Activated naive CD8-positive, alpha-beta T cell treated with anti-CD3 and anti-CD28 coated beads for 36 hours (primary cell): ENCODE data around the gene FOXF1. TPM values are rescaled to one million over a fixed set of nuclear protein-coding genes. Genes with fewer than 3 reads are reported as not detected.

Experiments used
- DNase-seq: peaks from one replicate; pipeline ENCODE4 v3.0.0; 2021
- H3K27ac Mint-ChIP-seq: one replicate; pipeline ENCODE4 v1.8.0; 2022; ENCODE audit warnings: mild to moderate bottlenecking, moderate library complexity, mixed read lengths
- H3K27me3 Mint-ChIP-seq: one replicate; pipeline ENCODE4 v1.8.0; 2022; ENCODE audit warnings: mild to moderate bottlenecking, mixed read lengths
- H3K36me3 Mint-ChIP-seq: one replicate; pipeline ENCODE4 v1.8.0; 2021; ENCODE audit warnings: mild to moderate bottlenecking, mixed read lengths
- H3K4me1 Mint-ChIP-seq: one replicate; pipeline ENCODE4 v1.8.0; 2021; ENCODE audit warnings: mixed read lengths
- H3K4me3 Mint-ChIP-seq: one replicate; pipeline ENCODE4 v1.8.0; 2022; ENCODE audit warnings: mild to moderate bottlenecking, moderate library complexity, mixed read lengths
- H3K9me3 Mint-ChIP-seq: one replicate; pipeline ENCODE4 v1.8.0; 2022; ENCODE audit warnings: mixed read lengths
- total RNA-seq, 2 experiments: library from RNA; stranded (reverse); gene quantifications; one replicate each; pipeline ENCODE4 v1.2.3, GENCODE V29; 2021

Gene FOXF1
- total RNA-seq, 2 experiments from 2014 or later, result not detected

DNA sequence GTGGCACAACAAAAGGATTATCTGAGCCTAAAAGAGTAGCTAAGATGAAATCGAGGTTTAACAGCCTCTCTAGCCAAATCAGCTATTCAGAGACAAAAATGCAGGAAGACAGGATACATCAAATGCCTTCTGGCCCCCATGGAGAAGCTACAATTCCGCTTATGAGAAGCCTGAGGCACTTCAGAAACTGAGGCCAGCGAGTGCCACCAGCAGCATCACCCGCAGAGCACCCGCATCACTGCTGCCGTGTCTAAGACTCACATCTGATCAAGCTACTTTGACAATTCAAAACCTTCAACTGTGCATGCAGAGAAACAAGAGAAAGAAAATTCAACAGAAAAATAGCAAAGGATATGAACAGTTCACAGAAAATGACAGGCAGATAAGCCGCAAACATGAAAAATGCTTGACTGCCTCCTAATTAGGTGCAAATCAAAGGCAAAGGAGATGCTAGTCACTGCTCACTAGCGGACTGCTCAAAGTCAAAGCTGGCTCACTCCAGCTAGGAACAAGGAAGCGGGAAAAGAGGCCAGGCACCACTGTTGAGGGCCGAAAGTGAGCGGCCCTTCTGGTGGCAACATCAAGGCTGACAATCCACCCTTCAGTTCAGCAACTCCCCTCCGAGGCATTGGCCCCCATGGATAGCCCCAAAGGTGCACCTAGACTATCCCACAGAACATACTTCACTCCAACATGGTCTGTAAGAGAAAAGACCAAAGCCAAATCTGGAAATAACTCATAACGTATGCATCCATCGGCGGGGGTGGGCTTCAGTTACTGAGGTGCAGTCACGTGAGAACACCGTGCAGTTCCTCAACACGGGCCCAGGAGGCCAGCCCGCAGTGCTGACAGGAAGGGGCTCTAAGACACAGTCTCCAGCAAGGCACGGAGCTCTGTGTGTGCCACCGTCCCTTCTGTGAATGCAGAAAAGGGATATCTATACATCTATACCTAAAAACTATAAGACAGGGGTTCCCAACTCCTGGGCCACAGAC lies 32.7 kb downstream of the FOXF1 start:
- H3K36me3 Mint-ChIP-seq, result peaks cover 14% of the 10 kb centered on the region
- no peak for DNase-seq
- H3K9me3 Mint-ChIP-seq, result no peaks in the 10 kb centered on the region
- no peak overlapping the region for H3K4me3 Mint-ChIP-seq
- peaks cover 2% of the 10 kb centered on the region for H3K4me1 Mint-ChIP-seq
- H3K27me3 Mint-ChIP-seq, result no peaks in the 10 kb centered on the region
- no peak overlapping the region for H3K27ac Mint-ChIP-seq

DNA sequence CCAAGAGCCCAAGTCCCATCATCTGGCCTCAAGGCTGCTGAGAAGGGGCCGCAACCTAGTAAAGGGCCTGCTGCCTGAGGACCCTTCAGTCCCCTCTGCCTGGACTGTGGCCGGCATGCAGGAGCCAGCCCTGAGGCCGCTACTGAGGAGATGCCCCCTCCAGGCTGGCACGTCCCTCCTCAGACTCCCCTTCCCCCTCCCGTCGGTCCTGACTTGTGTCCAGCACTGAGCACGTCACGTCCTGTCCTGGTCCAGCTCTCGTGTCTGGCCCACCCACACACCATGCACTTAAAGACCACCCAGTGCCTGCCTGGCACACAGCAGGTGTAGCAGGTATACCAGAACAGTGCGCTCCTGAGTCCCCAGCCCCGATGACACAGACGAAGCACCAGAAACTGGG lies 35.2 kb downstream of the FOXF1 start:
- H3K36me3 Mint-ChIP-seq, result peaks cover 16% of the 10 kb centered on the region
- peaks cover 7% of the 10 kb centered on the region for H3K4me1 Mint-ChIP-seq
- H3K27ac Mint-ChIP-seq, result no peak overlapping the region
- no peak for DNase-seq
- no peak overlapping the region for H3K4me3 Mint-ChIP-seq
- no peaks in the 10 kb centered on the region for H3K27me3 Mint-ChIP-seq
- H3K9me3 Mint-ChIP-seq, result no peaks in the 10 kb centered on the region

DNA sequence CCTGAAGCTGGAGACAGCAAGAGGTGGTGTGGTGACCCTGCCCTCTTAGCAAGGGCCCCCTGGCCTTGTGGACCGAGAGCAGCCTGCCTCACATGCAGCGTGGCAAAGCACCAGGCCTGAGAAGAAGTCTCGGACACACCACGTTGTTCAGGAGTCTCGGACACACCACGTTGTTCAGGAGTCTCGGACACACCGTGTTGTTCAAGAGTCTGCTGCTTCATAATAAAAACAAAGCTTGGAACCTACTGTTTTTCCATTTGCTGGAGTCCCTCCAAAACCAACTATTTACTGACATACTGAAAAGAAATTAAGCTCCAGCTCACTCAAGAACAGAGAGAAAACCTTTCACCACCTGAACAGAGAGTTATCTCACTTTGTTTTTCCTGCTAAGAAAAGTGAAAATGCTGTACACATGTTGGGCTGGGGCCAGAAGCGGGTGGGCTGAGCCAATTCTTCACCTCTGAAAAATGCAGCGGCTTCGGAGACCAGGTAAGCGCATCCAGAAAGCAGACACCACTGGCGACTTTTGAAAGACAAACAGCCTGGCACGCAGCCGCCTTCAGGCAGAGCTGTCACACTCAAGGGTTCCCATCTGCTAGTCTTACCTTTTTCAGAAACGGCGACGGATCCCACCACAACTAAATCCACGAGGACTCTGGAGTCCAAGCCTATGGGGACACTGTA lies 35.8 kb downstream of the FOXF1 start:
- no peak for DNase-seq
- Mint-ChIP-seq H3K27ac (no peak overlapping the region), H3K36me3 (peaks cover 16% of the 10 kb centered on the region), H3K4me1 (peaks cover 7% of the 10 kb centered on the region), H3K4me3 (no peak overlapping the region), H3K9me3 (no peaks in the 10 kb centered on the region), H3K27me3 (no peaks in the 10 kb centered on the region)

DNA sequence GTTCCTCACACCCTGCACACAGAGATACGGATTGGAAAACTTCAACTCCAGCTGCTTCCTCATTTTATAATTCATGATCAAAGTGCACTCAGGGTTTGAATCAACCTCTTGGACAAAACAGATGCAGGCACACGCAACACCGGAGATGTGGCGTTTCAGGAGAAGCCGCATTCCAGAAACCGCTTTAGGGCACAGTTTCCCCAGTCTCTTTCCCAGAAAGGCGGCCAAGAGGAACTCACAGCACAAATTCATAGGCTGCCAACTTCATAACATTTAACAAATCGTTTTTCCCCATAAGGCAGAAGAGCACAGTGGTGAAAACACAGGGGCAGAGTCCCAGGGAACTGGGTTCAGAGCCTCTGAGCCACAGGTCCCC lies 36.3 kb downstream of the FOXF1 start:
- Mint-ChIP-seq H3K36me3 (peaks cover 15% of the 10 kb centered on the region), H3K27me3 (no peaks in the 10 kb centered on the region), H3K27ac (no peak overlapping the region), H3K4me1 (peaks cover 7% of the 10 kb centered on the region), H3K4me3 (no peak overlapping the region), H3K9me3 (no peaks in the 10 kb centered on the region)
- no peak for DNase-seq

DNA sequence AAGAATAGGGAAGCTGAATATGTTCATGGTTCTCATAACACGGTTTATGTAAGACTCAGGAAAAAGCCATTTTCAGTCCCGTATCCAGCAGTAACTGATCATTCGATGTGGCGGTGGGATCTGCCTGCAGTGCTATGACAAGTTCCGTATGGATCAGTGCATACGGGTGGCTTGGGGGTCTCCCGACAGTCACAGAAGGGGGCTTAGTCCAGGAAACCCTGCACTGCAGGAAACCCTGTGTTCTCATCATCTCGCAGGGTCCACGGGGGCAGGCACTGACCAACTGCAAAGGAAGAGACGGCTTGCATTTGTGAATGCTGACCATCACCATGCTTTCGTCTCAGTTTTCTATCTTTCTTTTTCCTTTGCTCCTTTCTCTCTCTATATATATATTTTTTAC lies 37.0 kb downstream of the FOXF1 start:
- no peak for DNase-seq
- H3K27me3 Mint-ChIP-seq, result no peaks in the 10 kb centered on the region
- H3K36me3 Mint-ChIP-seq, result peaks cover 15% of the 10 kb centered on the region
- H3K4me3 Mint-ChIP-seq, result no peak overlapping the region
- peaks cover 7% of the 10 kb centered on the region for H3K4me1 Mint-ChIP-seq
- H3K27ac Mint-ChIP-seq, result no peak overlapping the region
- no peaks in the 10 kb centered on the region for H3K9me3 Mint-ChIP-seq

DNA sequence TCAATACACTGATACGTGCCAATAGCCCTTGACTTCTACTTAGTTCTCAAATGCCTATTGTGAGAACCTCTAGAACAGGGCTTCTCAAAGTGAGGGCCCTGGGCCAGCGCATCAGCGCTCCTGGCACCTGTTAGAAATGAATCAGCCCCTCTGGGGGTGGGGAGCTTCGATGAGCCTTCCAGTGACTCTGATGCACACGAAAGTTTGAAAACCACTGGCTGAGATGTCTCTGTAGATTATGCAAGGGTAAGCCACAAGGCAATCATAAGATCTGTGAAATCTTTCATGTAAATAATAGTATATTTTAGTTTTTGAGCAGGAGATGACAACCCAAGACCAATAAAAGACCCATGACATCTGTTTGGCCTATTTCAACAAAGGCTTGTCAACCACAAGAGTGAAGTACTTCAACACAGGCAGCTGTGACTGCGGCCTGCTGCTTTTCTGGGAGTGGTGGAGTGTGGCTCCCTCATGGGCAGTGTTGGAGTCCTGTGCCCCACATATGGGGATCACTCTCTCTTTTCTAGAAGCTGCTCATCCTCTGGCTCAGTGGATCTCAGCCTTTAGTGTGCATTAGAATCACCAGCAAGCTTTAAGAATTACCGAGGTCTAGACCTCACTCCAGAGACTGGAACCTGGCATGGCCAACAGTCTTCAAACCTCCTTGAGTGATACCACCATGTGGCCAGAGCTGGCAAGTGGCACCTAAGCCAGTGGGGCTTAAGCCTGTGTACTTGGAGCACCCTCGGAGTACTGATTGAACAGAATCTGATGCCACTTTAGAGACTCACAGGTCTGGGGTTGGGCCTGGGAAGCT lies 39.0 kb downstream of the FOXF1 start:
- peaks cover 25% of the 10 kb centered on the region for H3K36me3 Mint-ChIP-seq
- no peak overlapping the region for H3K27ac Mint-ChIP-seq
- H3K4me1 Mint-ChIP-seq, result peaks cover 17% of the 10 kb centered on the region
- H3K27me3 Mint-ChIP-seq, result no peaks in the 10 kb centered on the region
- H3K9me3 Mint-ChIP-seq, result no peaks in the 10 kb centered on the region
- DNase-seq, result no peak
- no peak overlapping the region for H3K4me3 Mint-ChIP-seq

DNA sequence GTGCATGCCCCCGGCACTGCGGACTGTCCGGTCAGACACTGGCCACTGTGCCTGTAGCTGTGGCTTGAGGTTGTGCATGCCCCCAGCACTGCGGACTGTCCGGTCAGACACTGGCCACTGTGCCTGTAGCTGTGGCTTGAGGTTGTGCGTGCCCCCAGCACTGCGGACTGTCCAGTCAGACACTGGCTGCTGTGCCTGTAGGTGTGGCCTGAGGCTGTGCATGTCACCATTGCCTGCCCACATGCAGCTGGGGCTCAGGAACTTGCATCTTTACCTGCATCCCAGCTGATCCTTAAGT lies 39.5 kb downstream of the FOXF1 start:
- no peak overlapping the region for H3K4me3 Mint-ChIP-seq
- H3K4me1 Mint-ChIP-seq, result peaks cover 15% of the 10 kb centered on the region
- H3K27me3 Mint-ChIP-seq, result no peaks in the 10 kb centered on the region
- H3K9me3 Mint-ChIP-seq, result no peaks in the 10 kb centered on the region
- peaks cover 22% of the 10 kb centered on the region for H3K36me3 Mint-ChIP-seq
- H3K27ac Mint-ChIP-seq, result no peak overlapping the region
- no peak for DNase-seq

DNA sequence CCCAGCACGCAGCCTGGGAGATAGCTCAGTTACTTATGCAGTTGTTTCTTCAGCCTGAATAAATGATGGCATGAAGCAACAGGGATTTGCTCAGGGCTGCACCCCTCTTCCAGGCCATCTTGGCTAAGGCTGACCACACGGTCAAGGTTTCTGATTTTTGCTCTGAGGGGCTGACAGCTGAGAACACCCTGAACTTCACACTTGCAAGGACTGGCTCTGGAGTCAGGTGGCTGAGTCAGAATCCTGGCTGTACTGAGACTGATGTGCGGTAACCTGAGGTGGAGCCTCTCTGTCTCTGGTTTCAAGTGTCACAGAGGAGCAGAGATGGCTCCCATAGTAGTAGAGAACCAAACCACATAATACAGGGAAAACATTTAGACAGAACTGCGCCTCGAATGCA lies 40.0 kb downstream of the FOXF1 start:
- H3K9me3 Mint-ChIP-seq, result no peaks in the 10 kb centered on the region

DNA sequence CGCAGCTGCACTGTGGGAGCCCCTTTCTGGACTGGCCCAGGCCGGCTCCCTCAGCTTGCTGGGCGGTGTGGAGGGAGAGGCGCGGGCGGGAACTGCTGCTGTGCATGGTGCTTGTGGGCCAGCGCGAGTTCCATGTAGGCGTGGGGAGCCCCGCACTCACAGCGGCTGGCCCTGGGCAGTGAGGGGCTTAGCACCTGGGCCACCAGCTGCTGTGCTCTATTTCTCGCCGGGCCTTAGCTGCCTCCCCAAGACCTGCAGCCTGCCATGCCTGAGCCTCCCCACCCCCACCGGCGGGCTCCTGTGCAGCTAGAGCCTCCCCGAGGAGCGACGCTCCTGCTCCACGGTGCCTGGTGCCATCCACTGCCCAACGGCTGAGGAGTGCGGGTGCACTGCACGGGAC lies 43.0 kb downstream of the FOXF1 start:
- H3K4me3 Mint-ChIP-seq, result no peak overlapping the region
- no peak overlapping the region for H3K27ac Mint-ChIP-seq
- H3K36me3 Mint-ChIP-seq, result peaks cover 19% of the 10 kb centered on the region
- no peak for DNase-seq
- peaks cover 19% of the 10 kb centered on the region for H3K4me1 Mint-ChIP-seq
- H3K9me3 Mint-ChIP-seq, result no peaks in the 10 kb centered on the region
- peaks cover 8% of the 10 kb centered on the region for H3K27me3 Mint-ChIP-seq

More for the DNA sequence above, 40.0 kb downstream of the FOXF1 start:
- H3K36me3 Mint-ChIP-seq, result peaks cover 21% of the 10 kb centered on the region
- no peaks in the 10 kb centered on the region for H3K27me3 Mint-ChIP-seq
- no peak overlapping the region for H3K4me3 Mint-ChIP-seq
- H3K27ac Mint-ChIP-seq, result no peak overlapping the region
- H3K4me1 Mint-ChIP-seq, result peaks cover 15% of the 10 kb centered on the region
- no peak for DNase-seq

DNA sequence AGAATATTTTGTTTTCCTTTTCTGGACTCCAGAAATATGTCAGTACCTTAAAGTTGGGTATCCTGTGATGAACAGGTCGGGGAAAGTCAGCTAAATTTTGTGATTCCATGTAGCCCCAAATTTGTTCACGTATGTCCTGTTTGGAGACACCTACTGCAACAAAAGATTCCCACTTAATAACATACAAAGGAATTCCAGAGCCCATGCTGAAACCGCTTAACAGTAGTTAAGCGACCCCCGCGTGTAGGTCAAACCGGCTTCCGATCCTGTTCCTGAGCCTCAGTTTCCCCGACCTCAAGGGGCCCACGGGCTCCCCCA lies 44.2 kb downstream of the FOXF1 start:
- H3K9me3 Mint-ChIP-seq, result no peaks in the 10 kb centered on the region
- peaks cover 19% of the 10 kb centered on the region for H3K36me3 Mint-ChIP-seq
- peaks cover 17% of the 10 kb centered on the region for H3K4me1 Mint-ChIP-seq
- DNase-seq, result no peak
- H3K27me3 Mint-ChIP-seq, result peaks cover 12% of the 10 kb centered on the region
- H3K4me3 Mint-ChIP-seq, result peak overlapping the region; percentile 94
- peak overlapping the region; percentile 94 for H3K27ac Mint-ChIP-seq

DNA sequence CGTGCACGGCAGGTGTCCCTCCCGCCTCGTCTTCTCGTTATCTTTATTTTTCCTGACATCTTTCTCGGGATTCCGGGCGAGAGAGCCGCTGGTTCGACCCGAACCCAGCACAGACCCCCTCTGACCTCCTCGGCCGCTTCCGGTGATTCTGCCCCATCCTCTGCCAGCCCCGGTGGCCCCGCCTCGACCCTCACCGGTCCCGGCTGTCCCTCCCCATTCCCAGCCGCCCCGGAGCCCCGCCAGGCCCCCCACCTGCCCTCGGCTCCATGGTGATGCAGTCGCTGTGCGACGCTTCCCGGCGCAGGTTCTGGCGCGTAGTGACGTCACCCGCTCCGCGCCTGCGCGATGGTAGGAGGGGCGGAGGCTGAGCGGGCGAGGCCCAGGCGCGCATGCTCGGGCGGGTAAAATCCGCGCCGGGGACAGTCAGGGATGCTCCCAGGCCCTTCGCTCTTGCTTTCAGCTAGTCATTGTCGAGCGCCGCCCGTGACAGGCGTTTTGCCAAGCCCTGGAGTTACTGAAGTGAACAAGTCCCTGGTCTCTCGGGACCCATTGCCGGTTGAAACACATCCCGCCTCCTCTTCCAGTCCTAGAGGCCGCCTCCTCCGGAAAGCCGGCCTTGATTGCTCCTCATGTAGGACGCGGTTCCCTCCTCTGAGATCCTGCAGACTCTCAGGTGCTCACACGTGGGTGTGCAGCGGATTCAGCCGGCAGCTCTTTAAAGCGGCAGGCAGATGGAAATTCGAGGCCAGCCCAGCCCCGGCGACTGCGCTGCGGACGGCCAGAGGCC lies 44.8 kb downstream of the FOXF1 start, which contains the start of gene MTHFSD:
Gene MTHFSD (minus strand): TSS at position 319 of the 787 bp plus-strand sequence. CDS start 51 bp downstream, at position 268.
- peak; percentile 96 for DNase-seq
- Mint-ChIP-seq H3K9me3 (no peaks in the 10 kb centered on the region), H3K27ac (peak within 1 kb of the TSS; percentile 94), H3K27me3 (peaks cover 16% of the 10 kb centered on the region), H3K4me1 (peaks cover 17% of the 10 kb centered on the region), H3K4me3 (peak within 1 kb of the TSS; percentile 94), H3K36me3 (peaks cover 19% of the 10 kb centered on the region)

DNA sequence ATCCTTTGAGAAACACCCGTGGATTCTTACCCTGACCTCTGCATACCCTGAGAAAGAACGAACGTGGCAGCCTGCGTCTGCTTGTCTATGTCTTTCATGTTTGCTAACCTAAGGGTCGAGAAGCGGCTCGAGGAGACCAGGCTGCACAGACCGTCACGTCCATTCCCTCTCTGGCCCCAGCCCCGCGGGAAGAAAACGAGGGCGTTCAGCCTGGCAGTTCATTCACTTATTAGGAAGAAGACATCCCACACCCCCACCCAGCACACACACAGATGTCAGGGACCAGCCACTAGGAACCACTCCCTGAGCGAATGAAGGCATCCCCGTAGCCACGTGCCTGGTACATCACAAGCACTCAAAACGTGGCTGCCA lies 45.4 kb downstream of the FOXF1 start:
- Mint-ChIP-seq H3K27ac (peak overlapping the region; percentile 94), H3K4me1 (peaks cover 14% of the 10 kb centered on the region), H3K9me3 (no peaks in the 10 kb centered on the region), H3K27me3 (peaks cover 20% of the 10 kb centered on the region), H3K36me3 (peaks cover 19% of the 10 kb centered on the region), H3K4me3 (peak overlapping the region; percentile 94)
- DNase-seq, result no peak

DNA sequence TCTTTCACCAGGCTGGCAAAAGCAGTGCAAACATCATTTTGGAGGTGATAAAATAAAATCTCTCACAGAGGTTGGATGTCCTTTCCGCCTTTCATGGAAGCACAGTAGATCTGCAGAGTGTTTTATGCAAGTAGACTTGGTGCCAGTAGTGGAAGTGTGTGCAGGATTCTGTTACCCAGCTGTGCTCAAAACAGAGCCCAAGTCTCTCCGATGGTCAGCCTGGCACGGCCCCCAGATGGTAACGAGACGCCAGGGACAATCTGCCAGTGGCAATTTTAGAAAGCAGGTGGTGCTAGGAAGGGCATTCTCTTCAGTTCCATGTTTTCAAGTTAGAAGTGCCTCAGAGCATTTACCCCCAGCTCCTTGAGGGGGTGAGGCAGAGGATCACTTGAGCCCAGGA lies 46.2 kb downstream of the FOXF1 start:
- Mint-ChIP-seq H3K9me3 (no peaks in the 10 kb centered on the region), H3K4me1 (peaks cover 14% of the 10 kb centered on the region), H3K36me3 (peaks cover 18% of the 10 kb centered on the region), H3K4me3 (peak overlapping the region; percentile 45), H3K27ac (no peak overlapping the region), H3K27me3 (peaks cover 25% of the 10 kb centered on the region)
- DNase-seq, result no peak

DNA sequence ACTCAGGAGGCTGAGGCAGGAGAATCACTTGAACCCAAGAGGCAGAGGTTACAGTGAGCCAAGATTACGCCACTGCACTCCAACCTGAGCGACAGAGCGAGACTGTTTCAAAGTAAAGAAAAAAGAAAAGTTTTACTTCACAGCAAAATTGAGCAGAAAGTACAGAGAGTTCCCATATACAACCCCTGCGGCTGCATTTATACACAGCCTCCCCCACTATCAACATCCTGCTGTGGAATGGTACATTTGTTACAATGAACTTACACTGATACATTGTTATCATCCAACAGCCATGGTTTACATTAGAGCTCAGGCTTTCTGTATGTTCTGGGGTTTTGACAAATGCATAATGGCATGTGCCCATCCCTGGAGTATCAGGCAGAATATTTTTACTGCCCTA lies 47.3 kb downstream of the FOXF1 start:
- H3K27ac Mint-ChIP-seq, result no peak overlapping the region
- no peak for DNase-seq
- H3K36me3 Mint-ChIP-seq, result peaks cover 15% of the 10 kb centered on the region
- H3K4me1 Mint-ChIP-seq, result peaks cover 12% of the 10 kb centered on the region
- no peak overlapping the region for H3K4me3 Mint-ChIP-seq
- H3K27me3 Mint-ChIP-seq, result peaks cover 25% of the 10 kb centered on the region
- no peaks in the 10 kb centered on the region for H3K9me3 Mint-ChIP-seq
